Activated naive CD4-positive, alpha-beta T cell treated with anti-CD3 and anti-CD28 coated beads, Interleukin-2, amount 50 U/mL, for 16 hours (primary cell): ENCODE results near the gene DPP6.
"Not testable (repeated sequence)": the region's sequence is repeated elsewhere in the genome, so short reads cannot be mapped to it uniquely, and the experiment has no call there.

Experiments
- DNase-seq: peaks from one replicate; pipeline ENCODE4 v3.0.0-alpha.2; 2020

The DPP6 gene

DNA sequence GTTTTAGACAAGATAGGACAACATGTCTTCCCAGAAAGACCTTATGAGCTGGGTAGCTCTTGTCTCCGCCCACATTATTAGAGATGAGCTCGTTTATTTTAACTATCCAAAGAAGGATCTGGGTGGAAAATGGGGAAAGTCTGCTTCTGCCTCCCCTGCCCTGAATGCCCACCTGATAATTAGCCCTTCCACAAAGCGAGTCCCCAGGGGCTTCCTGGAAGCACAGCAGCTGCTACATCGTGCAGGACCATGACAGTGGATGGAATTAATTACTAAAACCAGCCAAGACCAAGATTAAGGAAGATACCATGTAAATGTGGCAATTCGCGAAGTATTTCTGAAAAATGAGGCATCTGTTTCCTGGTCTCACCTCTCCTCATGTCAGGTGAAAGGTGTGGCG, 576.4 kb downstream of the DPP6 start:
- no peak for DNase-seq

DNA sequence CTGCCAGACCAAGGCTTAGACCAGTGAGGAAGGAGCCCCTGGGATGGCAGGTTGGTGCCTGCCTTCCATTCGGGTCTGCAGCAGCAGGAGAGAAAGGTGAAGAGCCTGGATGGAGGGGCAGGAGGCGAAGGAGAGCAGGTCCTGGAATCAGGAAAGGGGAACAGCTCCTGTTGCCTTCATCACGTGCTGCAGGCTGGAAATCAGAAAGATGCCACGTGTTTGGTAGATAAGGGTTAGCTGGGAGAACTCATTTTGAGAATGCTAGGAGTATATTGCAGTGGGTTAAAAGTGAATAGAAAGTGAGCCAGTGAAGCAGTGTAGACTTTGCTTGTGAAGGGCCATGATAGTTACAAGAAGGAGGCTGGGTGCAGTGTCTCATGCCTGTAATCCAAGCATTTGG, 579.0 kb downstream of the DPP6 start:
- no peak for DNase-seq

DNA sequence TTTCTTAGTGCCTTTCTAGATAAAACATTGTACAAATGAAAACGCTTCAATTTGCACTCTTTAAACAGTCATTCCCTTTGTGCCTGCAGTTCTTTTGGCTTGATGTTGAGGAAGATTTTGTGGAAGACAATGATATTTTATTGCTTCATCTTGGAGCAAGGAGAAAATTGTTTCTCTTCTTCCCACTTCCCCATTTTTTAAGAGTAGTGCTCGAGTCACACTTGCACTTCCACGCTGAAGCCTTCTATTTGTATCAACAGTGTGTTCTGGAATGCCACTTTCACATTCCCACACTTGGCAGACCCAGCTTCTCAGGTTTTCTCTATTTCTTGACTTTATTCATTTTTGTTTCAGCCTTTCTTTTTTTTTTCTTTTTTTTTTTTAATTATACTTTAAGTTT, 581.4 kb downstream of the DPP6 start:
- no peak for DNase-seq

DNA sequence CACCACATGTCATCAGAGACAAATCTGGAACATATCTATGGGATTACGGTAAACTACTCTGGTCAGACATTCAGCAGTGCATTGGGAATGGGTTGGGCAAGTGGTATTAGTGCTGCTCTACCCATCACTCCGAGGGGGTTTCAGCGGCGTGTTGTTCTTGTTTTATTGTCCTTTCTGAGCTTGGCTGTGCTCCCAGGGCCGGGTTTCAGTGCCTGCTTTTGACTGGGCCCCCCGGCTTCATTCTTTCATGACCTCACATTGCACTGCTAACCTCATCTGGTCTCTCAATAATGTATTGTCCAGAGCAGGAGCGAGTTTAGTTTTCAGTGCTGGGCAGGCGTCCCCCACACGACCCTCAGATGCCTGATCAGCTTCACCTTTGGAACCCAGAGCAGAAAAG, 586.1 kb downstream of the DPP6 start:
- DNase-seq = no peak

DNA sequence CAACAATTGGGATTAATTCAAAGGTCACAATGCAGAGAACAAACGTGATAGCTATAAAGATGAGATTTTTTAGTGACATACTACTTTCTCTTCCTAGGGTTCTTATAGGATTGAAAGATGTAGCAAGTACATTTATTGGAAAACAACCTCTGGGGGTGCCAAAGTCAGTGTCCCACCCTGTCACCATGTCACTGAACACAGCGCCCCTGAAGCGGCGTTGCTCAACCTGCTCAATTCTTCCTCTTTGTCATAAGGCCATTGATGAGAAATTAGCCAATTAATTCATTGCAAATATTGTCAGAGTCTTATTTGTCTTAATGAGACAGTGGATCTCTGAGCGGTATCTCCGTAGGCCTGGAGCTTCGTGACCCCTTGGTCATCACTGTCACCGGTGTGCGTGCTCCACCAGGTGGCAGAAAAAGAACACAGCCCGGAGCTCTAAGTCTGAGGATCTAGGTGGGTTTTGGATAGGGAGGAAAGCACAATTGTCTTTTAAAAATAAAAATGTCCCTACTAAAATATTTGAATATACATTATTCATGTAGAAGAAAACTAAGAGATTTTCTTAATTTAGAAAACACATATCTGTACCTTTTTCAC, 588.2 kb downstream of the DPP6 start:
- no peak for DNase-seq

DNA sequence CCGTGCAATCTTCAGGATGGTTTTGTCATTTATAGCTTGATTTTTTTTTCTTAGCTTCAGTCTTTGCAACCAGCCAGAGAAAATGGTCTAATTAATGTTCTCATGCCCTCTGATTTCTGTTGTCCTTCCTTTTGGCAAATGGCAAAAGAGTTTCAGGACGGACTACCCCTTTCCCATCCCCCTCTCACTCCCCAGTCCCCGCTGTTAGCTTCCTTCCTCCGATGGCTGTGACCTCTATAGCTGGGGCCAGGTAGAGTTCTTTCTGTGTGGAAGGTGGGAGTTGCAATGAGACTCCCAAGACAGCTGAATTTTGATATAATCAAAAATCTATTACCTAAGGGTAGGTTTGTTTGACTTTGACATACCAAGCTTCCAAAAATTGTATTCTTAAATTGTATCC, 588.7 kb downstream of the DPP6 start:
- DNase-seq = no peak

DNA sequence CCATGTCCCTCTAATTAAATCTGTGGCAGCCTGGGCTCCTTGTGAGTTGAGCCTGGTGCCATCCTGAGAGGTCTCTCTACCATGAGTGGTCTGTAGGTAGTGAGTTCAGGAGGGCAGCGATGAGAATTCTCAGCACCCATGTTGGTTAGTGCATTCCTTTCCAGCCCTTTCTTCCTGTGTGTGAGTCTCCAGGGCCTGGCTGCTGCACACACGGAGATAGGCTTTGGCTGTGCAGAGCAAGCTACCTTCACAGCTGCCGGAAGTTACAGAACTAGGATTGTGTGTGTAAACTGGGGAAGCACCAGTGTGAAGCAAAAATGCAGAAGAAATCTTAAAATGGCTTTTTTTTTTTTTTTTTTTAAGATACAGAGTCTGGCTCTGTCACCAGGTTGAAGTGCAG, 592.2 kb downstream of the DPP6 start:
- DNase-seq = no peak

DNA sequence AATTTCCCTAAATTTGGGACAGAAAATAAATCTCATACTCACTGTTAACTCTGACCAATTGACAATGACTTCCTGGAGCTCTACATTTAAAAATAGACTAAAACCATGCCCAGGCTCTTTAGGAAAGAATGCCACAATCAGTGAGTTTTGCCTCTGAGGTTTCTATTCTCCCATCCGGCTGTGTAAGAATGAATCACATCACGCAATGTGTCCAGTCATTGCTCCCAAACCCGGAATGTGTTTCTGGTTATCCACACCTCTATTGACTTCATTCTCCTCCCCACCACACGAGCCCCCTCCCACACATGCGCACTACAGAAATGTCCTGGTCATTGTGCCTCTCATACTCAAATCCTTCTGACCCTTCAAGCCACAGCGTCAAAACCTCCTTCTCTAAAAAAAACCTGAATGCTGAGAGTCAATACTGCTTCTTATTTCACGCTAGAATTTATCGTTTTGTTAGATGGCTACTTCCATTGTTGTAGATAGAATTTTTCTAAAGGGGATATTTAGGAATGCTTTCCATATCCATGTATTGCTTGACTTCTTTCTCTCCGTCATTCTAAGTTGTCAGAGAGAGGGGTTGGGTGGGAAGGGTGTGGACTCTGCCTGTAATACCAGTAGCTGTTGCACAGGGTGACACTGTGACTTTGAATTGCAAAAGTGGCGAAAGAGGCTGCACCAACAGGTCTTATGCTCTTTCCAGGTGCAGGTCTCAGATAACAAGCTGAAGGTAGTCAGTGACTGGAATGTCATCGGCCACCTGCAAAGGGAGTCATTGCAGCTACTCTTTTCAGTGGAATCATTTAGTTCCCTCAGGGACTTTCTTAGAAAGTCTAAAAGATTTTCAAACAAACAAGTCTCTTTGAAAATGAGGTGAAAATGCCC, 594.2 kb downstream of the DPP6 start:
- DNase-seq = no peak

DNA sequence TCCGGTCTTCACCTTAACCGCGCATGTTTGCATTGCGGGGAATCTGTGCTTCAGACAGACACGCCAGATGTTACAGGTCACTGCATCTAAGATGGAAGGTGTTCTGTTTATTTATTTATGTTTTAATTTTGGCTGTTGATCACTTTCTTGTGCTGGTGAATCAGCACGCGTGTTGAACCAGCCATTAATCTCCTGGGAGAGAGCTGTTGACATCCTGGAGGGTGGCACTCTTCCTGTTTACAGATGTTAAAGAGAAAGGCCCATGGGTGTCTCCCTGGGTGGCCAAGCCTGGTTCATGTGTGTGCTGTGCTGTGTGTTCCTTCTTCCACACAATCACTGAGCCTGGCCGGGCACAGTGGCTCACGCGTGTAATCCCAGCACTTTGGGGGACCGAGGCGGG, 595.4 kb downstream of the DPP6 start:
- DNase-seq = no peak

DNA sequence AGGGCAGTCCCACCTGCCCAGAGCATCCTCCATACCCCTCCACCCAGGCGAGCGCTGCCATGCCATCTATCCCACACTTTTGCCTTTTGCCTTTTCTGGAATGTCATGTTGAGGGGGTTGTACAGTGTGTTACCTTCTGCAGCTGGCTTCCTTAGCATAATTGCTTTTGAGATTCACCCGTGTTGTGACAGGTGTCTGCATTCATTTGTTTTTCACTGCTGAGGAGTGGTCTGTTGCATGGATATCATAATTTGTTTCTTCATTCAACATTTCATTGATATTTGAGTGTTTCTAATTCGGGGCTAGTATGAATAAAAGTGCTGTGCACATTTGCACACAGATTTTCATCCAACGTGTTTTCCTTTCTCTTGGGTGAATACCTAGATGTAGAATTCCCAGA, 596.8 kb downstream of the DPP6 start:
- no peak for DNase-seq

DNA sequence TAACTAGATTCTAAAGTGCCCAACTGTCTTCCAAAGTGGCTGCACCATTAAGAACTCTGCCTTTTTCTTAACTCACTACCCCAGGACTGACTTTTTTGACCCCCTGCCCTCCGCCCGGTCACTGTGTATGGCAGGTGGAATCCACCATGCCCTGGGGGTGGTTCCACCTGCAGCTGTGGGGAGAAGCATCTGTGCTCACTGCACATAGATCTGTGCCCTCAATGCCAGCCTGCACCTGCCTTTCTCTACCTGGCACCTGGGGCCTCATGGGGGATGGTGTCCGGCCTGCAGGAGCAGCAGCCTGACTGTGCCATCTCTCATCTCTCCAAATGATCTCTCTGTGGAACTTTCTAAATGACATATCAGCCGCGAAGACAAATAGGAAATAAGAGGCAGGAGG, 597.2 kb downstream of the DPP6 start:
- no peak for DNase-seq

DNA sequence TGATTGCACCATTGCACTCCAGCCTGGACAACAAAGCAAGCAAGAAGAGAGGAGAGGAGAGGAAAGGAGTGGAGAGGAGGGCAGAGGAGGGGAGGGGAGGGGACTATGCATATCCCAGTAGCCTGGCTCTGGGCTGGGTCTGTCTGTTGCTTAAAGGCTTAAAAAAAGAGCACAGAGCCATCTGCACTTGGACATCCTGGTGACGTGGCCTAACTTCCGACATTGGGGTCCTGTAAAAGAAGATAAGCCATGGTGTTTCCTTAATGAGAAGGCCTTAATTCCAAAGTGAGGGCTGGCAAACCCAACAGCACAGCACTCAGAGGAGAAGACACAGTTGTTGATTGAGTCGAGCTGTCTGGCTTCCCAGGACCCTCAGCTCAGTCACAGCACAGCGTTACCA, 598.1 kb downstream of the DPP6 start:
- DNase-seq = no peak

DNA sequence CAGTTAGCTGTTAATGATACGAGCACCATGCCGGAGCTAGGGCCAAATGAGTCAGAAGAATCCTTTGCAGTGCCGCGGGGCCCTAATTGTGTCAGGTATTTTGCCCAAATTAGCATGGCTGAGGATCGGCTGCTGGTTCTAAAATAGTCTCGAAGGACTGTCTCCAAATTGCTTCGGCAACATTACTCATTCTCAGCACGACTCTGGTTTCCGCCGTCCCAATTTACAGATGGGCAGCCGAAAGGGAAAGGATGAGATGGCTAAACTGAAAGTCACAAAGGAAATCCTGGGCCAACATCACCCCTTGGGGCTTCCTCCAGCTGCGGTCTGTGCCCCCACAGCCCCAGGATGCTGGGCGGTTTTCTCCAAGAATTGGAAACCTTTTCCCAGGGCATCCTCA, 599.3 kb downstream of the DPP6 start:
- DNase-seq = no peak

DNA sequence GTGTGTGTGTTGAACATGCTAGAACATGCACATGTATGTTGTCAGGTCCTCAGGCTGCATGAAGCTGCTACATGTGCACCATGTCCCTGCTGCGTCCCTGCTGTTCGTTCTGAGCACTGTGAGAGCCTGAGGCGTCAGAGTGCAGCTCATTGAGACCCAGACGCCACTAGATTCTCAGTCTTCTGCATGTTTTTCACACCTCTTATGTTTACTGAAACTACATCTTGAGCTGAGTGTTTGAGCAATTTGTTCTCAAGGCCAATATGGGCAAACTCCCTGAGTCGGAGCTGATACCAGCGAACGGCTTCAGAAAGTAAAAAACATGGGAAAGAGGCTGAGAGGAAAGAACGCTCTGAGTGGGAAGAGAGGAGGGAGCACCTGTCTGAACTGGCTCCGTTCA, 600.4 kb downstream of the DPP6 start:
- no peak for DNase-seq

DNA sequence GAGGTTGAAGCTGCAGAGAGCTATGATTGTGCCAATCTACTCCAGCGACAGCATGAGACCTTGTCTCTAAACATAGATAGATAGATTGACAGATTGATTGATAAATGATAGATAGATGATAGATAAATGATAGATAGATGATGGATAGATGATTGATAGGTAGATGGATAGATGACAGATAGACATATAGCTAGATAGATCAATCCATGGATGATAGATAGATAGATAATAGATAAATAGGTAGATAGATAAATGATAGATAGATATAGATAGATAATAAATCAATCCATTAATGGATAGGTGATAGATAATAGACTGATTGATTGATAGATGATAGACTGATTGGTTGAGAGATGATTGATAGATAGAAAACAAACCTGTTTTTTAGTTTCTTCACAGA, 601.1 kb downstream of the DPP6 start:
- DNase-seq = no peak

DNA sequence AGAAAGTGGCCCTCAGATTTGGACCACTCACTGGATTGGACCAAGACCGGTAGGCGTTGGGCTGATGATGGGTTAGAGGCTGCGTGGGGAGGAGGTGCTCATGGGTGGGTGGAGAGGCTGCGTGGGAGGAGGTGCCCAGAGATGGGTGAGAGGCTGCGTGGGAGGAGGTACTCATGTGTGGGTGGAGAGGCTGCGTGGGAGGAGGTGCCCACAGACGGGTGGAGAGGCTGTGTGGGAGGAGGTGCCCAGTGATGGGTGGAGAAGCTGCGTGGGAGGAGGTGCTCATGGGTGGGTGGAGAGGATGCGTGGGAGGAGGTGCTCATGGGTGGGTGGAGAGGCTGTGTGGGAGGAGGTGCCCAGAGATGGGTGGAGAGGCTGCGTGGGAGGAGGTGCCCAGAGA, 604.4 kb downstream of the DPP6 start:
- DNase-seq = no peak

DNA sequence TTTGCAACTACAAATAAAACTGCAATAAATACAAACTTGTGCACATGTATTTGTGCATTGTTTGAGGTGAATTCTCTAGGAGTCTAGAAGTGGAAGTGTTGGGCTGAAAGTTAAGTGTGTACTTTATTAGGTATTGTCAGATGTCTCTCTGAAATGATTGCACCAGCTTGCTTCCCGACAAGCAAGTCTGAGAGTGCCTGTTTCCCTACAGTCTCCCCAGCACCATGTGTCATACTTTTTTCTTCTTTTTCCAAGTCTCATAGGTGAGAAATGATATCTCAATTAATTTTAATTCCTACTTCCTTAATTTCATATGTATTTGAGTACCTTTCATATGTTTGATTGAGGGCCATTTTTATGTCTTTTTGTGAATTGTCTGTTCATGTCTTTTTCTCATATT, 614.6 kb downstream of the DPP6 start:
- no peak for DNase-seq

DNA sequence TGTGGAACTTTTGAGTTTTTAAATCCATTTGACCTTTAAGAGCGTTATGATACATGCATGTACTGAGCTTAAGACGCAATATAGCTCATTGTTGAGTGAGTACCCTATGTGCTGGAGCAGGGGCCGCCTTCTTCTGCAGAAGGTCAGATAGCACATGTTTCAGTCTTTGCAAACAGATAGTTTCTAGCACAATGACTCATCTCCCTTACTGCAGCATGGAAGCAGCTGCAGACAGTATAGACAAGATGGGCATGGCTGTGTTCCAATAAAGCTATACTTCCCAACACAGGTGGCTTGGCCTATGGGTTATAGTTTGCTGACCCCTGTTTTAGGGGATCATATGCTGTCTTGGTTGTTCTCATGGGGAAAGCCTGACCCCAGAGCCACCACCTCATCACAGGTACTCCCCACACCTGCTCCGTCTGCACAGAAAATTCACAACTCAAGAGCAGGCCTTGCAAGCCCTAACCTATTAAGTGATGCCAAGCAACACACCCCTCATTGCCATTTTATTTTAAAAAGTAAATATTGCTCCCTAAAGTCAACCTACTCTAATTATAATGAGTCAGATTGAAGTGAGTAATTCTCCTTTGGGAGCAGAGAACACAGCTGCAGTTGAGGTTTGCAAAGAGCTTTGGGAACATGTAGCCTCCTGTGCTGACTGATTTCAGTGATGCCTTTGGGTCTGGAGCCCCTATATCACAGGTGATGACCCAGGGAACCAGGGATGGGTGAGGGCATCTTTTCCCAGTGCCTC, 620.6 kb downstream of the DPP6 start:
- DNase-seq = no peak

DNA sequence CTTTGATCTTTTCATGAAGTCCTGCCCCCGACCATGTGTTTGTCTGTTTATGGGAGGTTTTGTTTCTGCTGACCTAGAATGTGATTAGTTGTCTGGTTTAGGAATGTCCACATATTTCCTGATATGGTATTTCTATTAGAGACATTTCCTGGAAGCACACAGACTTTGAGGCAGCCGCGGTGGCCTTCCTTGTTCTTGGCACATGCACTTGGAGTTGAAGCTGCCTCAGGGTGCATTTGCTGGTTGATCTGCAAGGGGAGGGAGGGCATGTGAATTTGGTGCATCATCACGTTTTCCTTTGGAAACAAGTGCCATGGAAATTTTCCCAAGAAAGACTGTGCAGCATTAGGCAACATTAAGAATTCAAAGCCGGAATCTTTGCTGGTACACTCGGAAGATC, 622.0 kb downstream of the DPP6 start:
- no peak for DNase-seq

DNA sequence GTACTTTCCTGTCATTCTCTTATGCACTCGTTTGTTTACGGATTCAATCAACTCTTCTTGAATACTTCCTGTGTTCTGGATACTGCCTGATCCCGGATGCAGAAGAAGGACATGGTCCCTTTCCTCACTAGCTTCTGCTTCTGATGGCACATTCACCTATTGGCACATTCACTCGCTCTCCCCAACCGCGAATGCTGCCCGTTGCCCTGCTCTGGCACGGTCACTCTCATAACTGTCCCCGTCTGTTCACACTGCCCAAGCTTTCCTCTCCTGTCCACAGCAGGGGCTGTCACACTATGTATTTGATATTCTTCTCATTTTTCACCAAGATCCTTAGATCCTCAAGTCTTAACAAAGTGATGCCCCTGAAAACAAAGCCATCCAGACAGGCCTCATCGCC, 623.4 kb downstream of the DPP6 start:
- DNase-seq = no peak

DNA sequence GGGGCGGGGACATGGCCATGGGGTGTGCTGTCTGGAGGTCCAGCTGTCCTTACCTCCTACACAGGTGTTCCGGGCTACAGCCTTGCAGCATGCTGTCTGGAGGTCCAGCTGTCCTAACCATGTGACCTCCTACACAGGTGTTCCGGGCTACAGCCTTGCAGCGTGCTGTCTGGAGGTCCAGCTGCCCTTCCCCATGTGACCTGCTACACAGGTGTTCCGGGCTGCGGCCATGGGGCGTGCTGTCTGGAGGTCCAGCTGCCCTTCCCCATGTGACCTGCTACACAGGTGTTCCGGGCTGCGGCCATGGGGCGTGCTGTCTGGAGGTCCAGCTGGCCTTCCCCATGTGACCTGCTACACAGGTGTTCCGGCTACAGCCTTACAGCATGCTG, 623.8 kb downstream of the DPP6 start:
- DNase-seq = not testable (repeated sequence)

DNA sequence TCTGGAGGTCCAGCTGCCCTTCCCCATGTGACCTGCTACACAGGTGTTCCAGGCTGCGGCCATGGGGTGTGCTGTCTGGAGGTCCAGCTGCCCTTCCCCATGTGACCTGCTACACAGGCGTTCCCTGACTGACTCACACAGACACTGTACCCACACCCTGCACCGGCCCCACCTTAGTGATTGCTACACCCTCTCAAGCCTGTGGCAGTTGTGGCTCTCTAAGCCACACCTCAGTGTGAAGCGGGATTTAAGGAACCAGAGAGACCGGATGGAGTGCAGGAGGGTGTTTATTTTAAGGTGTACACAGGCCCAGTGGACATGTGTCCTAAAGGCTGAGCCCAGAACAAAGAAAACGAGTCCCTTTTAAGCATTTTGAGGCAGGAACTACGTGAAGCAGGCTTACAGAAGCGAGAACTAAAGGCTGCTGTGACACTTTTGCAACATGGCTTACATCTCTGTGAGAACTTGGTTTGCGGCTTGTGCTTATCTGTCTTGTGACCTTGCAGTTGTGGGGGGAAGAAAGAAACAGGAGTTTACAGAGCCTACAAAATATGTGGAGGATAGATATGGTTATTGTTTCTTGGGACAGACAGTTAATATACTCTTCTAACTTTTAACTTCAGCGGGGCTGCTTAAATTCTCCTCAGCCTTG, 624.4 kb downstream of the DPP6 start:
- DNase-seq = no peak

DNA sequence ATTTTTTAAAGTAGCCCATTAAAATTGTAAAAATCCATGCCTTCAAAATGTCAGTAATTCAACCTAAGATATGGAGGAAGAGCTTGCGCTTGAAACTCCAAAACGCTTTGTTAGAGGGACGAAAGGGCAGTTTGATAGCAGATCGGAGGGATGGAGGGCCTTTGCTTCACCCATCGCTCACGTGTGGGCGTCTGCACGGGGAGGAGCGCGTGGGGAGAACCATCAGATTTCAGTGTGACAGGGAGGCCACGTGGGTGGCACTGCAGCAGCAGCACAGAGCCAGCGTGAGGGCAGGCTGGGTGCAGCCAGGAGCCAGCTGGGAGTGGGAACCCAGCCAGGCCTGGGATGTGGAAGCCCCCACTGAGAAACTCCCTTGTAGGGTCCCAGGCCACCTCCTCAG, 625.3 kb downstream of the DPP6 start:
- DNase-seq = no peak
